OCI-LY7 (cell line): ENCODE measurements around the gene DYNLT4.

Experiments
- CTCF ChIP-seq: fragments of 200-600 bp; sonication (generic); conservative IDR thresholded peaks from 2 replicates; pipeline ENCODE4 v1.5.1; 2014; ENCODE audit warnings: mild to moderate bottlenecking, antibody characterized with exemption, low read length, moderate library complexity, mixed read lengths
- EZH2phosphoT487 ChIP-seq: fragments of 200-600 bp; sonication (generic); IDR thresholded peaks from 2 replicates; pipeline ENCODE4 v1.6.1; 2018; ENCODE audit warnings: low read depth, borderline replicate concordance, mild to moderate bottlenecking, mixed run types, antibody characterized with exemption, low read length, moderate library complexity, mixed read lengths

DNA sequence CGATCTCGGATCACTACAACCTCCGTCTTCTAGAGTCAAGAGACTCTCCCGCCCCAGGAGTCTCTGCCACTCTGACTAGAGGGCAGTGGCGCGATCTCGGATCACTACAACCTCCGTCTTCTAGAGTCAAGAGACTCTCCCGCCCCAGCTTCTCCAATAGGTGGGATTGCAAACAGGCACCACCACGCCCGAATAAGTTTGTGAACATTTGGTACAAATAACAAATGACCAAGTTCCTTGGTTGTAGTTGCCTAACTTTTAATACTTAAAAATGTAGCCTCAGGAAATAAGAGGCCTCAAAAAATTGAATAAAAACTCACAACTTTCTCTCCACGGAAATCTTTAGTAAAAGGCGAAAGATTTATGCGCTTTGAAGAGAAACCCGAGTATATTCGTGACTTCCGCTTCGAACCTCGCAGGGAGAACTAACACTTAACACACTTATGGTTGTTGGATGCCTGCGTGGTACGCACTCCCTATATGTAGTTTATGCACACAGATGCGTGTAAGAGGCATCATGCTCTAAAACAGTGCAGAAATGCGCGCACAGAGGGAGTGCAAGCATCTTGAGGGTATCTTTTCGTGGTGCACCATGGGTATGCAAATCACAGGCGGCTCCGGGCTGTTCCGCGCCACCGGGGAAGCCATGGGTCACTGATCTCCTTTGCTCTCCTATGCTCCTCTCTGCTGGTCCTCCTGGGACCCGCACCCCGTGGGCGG, 12.6 kb upstream of the DYNLT4 start:
- no peak for TF ChIP-seq CTCF
- TF ChIP-seq EZH2phosphoT487 = no peak
